Mesenchymal stem cell (in vitro differentiated cells and primary cell): Measurements from ENCODE around the gene HBA2.
A peak's percentile ranks its signal among the peaks of the same experiment; 100 is the strongest.
"Not testable (repeated sequence)": the region's sequence is repeated elsewhere in the genome, so short reads cannot be mapped to it uniquely, and the experiment has no call there.

Source experiments
- DNase-seq: peaks from one replicate; pipeline ENCODE4 v3.0.0-alpha.2; 2013
- H2AFZ ChIP-seq: one replicate; pipeline ENCODE4 v1.6.1; 2013; ENCODE audit warnings: low read depth, mild to moderate bottlenecking, control low read depth, inconsistent platforms, low read length, moderate library complexity
- H2AK5ac ChIP-seq: 2 replicates; pipeline ENCODE4 v1.6.1; 2013; ENCODE audit warnings: low read length, moderate library complexity, mild to moderate bottlenecking, inconsistent platforms; ENCODE audit not compliant: severe bottlenecking
- H2BK120ac ChIP-seq: one replicate; pipeline ENCODE4 v1.6.1; 2013; ENCODE audit warnings: low read depth, mild to moderate bottlenecking, inconsistent platforms, low read length, moderate library complexity
- H2BK12ac ChIP-seq, 2 experiments: one replicate each; pipeline ENCODE4 v1.6.1; 2013; ENCODE audit warnings: inconsistent platforms in 2 of 2, low read length in 2 of 2, mild to moderate bottlenecking in 2 of 2, moderate library complexity in 2 of 2, control low read depth in 1 of 2
- H2BK15ac ChIP-seq: one replicate; pipeline ENCODE4 v1.6.1; 2013; ENCODE audit warnings: mild to moderate bottlenecking, low read depth, inconsistent platforms; ENCODE audit not compliant: poor library complexity, severe bottlenecking
- H2BK5ac ChIP-seq: 2 replicates; pipeline ENCODE4 v1.6.1; 2013; ENCODE audit warnings: low read depth, mild to moderate bottlenecking, low read length, control low read depth, inconsistent platforms; ENCODE audit not compliant: poor library complexity, severe bottlenecking
- H3K14ac ChIP-seq, 2 experiments: one replicate each; pipeline ENCODE4 v1.6.1; 2013; ENCODE audit warnings: inconsistent platforms in 2 of 2, low read length in 2 of 2, control low read depth in 1 of 2, mild to moderate bottlenecking in 1 of 2, moderate library complexity in 1 of 2
- H3K18ac ChIP-seq, 2 experiments: one replicate each; pipeline ENCODE4 v1.6.1; 2013; ENCODE audit warnings: inconsistent platforms in 2 of 2, low read length in 2 of 2, control low read depth in 1 of 2, low read depth in 1 of 2, mild to moderate bottlenecking in 1 of 2
- H3K23ac ChIP-seq, 2 experiments: one replicate each; pipeline ENCODE4 v1.6.1; 2013; ENCODE audit warnings: inconsistent platforms in 2 of 2, low read length in 2 of 2, mild to moderate bottlenecking in 2 of 2, moderate library complexity in 2 of 2, control low read depth in 1 of 2
- H3K27ac ChIP-seq: 2 replicates; pipeline ENCODE4 v1.5.1; 2013; ENCODE audit warnings: mild to moderate bottlenecking, moderate library complexity, low read length, control low read depth, inconsistent platforms; ENCODE audit not compliant: poor library complexity, severe bottlenecking
- H3K27me3 ChIP-seq, 2 experiments: 2 replicates each; pipeline versions ENCODE4 v1.6.1 to v1.7.0; 2013; ENCODE audit warnings: low read length in 2 of 2, mild to moderate bottlenecking in 2 of 2, moderate library complexity in 2 of 2, control low read depth in 1 of 2, inconsistent platforms in 1 of 2; ENCODE audit not compliant: control insufficient read depth in 1 of 2, insufficient read depth in 1 of 2
- H3K36me3 ChIP-seq, 2 experiments: 2 replicates each; pipeline versions ENCODE4 v1.6.1 to v1.7.0; 2013; ENCODE audit warnings: low read length in 2 of 2, control low read depth in 1 of 2, inconsistent platforms in 1 of 2, low read depth in 1 of 2, mild to moderate bottlenecking in 1 of 2; ENCODE audit not compliant: insufficient read depth in 2 of 2, control insufficient read depth in 1 of 2
- H3K4ac ChIP-seq, 2 experiments: one replicate each; pipeline ENCODE4 v1.6.1; 2013; ENCODE audit warnings: inconsistent platforms in 2 of 2, low read length in 2 of 2, mild to moderate bottlenecking in 2 of 2, moderate library complexity in 2 of 2, control low read depth in 1 of 2, low read depth in 1 of 2
- H3K4me1 ChIP-seq: 2 replicates; pipeline ENCODE4 v1.6.1; 2013; ENCODE audit warnings: low read depth, low read length, control low read depth; ENCODE audit not compliant: control insufficient read depth, insufficient read depth
- H3K4me2 ChIP-seq: 2 replicates; pipeline ENCODE4 v1.6.1; 2013; ENCODE audit warnings: low read length, mild to moderate bottlenecking, inconsistent platforms; ENCODE audit not compliant: poor library complexity, severe bottlenecking
- H3K4me3 ChIP-seq, 2 experiments: 2 replicates each; pipeline versions ENCODE4 v1.5.1 to v1.7.0; 2013; ENCODE audit warnings: low read length in 2 of 2, mild to moderate bottlenecking in 2 of 2, control low read depth in 1 of 2, low read depth in 1 of 2; ENCODE audit not compliant: insufficient read depth in 1 of 2
- H3K79me1 ChIP-seq: replicated peaks from 2 replicates; pipeline ENCODE4 v1.6.1; 2013; ENCODE audit warnings: mild to moderate bottlenecking, control low read depth, low read length, inconsistent platforms; ENCODE audit not compliant: poor library complexity, severe bottlenecking
- H3K9ac ChIP-seq: 2 replicates; pipeline ENCODE4 v1.7.0; 2013; ENCODE audit warnings: mild to moderate bottlenecking, low read length, moderate library complexity
- H3K9me3 ChIP-seq: 2 replicates; pipeline ENCODE4 v1.7.0; 2013; ENCODE audit warnings: mild to moderate bottlenecking, low read length; ENCODE audit not compliant: control insufficient read depth
- H4K8ac ChIP-seq: one replicate; pipeline ENCODE4 v1.6.1; 2013; ENCODE audit warnings: inconsistent platforms, mild to moderate bottlenecking, low read length, moderate library complexity
- H4K91ac ChIP-seq: one replicate; pipeline ENCODE4 v1.6.1; 2013; ENCODE audit warnings: mild to moderate bottlenecking, low read length, inconsistent platforms
- WGBS: methylation state at CpG from one replicate; pipeline ENCODE4 v1.1.7; 2013; ENCODE audit warnings: mixed read lengths; 5-methylcytosine and 5-hydroxymethylcytosine counted together

The HBA2 gene

DNA sequence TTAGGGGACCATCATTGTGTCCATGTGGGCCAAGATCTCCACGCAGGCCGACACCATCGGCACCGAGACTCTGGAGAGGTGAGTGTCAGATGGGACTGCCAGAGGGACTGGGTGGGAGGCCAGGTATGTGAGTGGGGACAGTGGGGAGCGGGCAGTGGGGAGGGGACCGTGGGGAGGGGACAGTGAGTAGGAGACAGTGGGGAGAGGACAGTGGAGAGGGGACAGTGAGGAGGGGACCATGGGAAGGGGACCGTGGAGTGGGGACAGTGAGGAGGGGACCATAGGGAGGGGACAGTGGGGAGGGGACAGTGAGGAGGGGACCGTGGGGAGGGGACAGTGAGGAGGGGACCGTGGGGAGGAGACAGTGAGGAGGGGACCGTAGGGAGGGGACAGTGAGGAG is 9.5 kb upstream of the HBA2 start:
- Histone ChIP-seq H3K4me1 (peaks cover 14% of the 10 kb centered on the region), H3K27me3 (peaks cover 56 to 61% of the 10 kb centered on the region in 2 experiments)
- not testable (repeated sequence) for H2BK15ac ChIP-seq, H3K9me3 ChIP-seq, H2BK5ac ChIP-seq, H4K91ac ChIP-seq, H2AK5ac ChIP-seq, H3K23ac ChIP-seq, H3K14ac ChIP-seq, H3K79me1 ChIP-seq, H3K4me2 ChIP-seq, H2BK12ac ChIP-seq, H2AFZ ChIP-seq, H3K9ac ChIP-seq, DNase-seq, H4K8ac ChIP-seq, H3K18ac ChIP-seq, H3K4ac ChIP-seq, H2BK120ac ChIP-seq, H3K4me3 ChIP-seq, H3K36me3 ChIP-seq, H3K27ac ChIP-seq
- WGBS: 93% methylated on average over 10 of the region's 10 CpGs

DNA sequence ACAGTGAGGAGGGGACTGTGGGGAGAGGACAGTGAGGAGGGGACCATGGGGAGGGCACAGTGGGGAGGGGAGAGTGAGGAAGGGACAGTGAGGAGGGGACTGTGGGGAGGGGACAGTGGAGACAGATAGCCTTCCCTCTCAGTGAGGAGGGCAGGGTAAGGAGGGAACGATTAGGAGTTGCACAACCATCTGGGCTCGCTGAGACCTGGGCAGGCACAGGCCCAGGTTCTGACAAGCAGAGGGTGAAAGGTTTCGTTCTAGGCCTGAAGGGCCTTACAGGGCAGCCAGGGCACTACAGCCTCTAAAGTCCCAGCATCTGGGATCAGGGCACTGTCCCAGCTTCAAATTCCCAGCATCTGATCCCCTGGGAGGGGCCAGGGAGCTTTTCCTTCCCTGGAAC is 9.0 kb upstream of the HBA2 start:
- DNase-seq, H3K14ac ChIP-seq, H3K18ac ChIP-seq: not testable (repeated sequence)

GRCh38 chr16:164134-164823 is 8.4 kb upstream of the HBA2 start:
- H2AK5ac ChIP-seq, H4K8ac ChIP-seq, H2AFZ ChIP-seq, H3K18ac ChIP-seq, H2BK12ac ChIP-seq, DNase-seq, H3K36me3 ChIP-seq, H3K4ac ChIP-seq, H3K14ac ChIP-seq, H3K23ac ChIP-seq, H3K27ac ChIP-seq, H2BK5ac ChIP-seq, H3K79me1 ChIP-seq, H3K9ac ChIP-seq, H4K91ac ChIP-seq, H3K9me3 ChIP-seq, H3K4me3 ChIP-seq, H2BK15ac ChIP-seq, H2BK120ac ChIP-seq, H3K4me2 ChIP-seq: not testable (repeated sequence)
- H3K4me1 ChIP-seq: peaks cover 14% of the 10 kb centered on the region
- H3K27me3 ChIP-seq: peaks cover 63 to 64% of the 10 kb centered on the region in 2 experiments
- no CpG with 5 or more reads among the region's 80 CpGs for WGBS

More for the DNA sequence above, 9.0 kb upstream of the HBA2 start:
- not testable (repeated sequence) for H2AFZ ChIP-seq, H3K9ac ChIP-seq, H3K4ac ChIP-seq, H2BK5ac ChIP-seq, H3K23ac ChIP-seq, H3K4me2 ChIP-seq, H2BK12ac ChIP-seq, H2BK15ac ChIP-seq, H4K91ac ChIP-seq, H2AK5ac ChIP-seq, H3K36me3 ChIP-seq, H2BK120ac ChIP-seq, H3K79me1 ChIP-seq, H3K4me3 ChIP-seq, H3K27ac ChIP-seq, H4K8ac ChIP-seq, H3K9me3 ChIP-seq
- H3K27me3 ChIP-seq: peaks cover 61 to 62% of the 10 kb centered on the region in 2 experiments
- peaks cover 14% of the 10 kb centered on the region for H3K4me1 ChIP-seq
- whole genome bisulfite sequencing: no CpG with 5 or more reads among the region's 3 CpGs

DNA sequence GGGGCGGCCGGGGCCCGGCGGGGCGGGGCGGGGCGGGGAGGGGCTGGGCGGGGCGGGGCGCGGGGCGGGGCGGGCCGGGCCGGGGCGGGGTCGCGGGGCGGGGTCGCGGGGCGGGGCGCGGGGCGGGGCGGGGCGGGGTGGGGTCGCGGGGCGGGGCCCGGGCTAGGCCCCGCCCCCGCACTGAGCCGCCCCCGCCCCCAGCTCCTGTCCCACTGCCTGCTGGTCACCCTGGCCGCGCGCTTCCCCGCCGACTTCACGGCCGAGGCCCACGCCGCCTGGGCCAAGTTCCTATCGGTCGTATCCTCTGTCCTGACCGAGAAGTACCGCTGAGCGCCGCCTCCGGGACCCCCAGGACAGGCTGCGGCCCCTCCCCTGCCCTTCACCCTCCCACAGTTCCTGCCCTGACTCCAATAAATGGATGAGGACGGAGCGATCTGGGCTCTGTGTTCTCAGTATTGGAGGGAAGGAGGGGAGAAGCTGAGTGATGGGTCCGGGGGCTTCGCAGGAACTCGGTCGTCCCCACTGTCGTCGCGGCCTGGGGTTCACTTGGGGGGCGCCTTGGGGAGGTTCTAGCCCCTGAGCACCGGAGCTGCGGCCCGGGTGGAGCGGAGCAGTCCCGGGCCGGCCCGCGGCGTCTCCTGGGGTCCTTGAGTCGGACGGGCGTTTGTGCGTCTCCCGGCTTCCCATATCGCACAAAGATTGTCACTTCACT is 7.7 kb upstream of the HBA2 start:
- Histone ChIP-seq H2AFZ (no peak overlapping the region), H3K4me2 (peak overlapping the region; percentile 18), H2AK5ac (no peak overlapping the region), H3K79me1 (no peaks in the 10 kb centered on the region), H3K9ac (no peak overlapping the region), H3K4ac (no peak overlapping the region), H2BK15ac (no peak overlapping the region), H3K4me3 (no peak overlapping the region), H3K14ac (no peak overlapping the region), H3K27ac (no peak overlapping the region), H2BK12ac (no peak overlapping the region), H3K27me3 (peaks cover 60 to 61% of the 10 kb centered on the region in 2 experiments), H4K91ac (no peak overlapping the region), H3K18ac (no peak overlapping the region), H2BK120ac (no peak overlapping the region), H2BK5ac (no peak overlapping the region), H3K4me1 (peaks cover 14% of the 10 kb centered on the region), H3K9me3 (no peaks in the 10 kb centered on the region), H3K36me3 (no peaks in the 10 kb centered on the region), H4K8ac (no peak overlapping the region), H3K23ac (no peak overlapping the region)
- WGBS: 4% methylated on average over 38 of the region's 77 CpGs
- no peak for DNase-seq
